HG03095 (cell line): ENCODE results near the gene NAT9.

Experiments used
- ATAC-seq: cut with Tn5 transposase; IDR thresholded peaks from one replicate; pipeline ENCODE4 v1.9.1; 2021; ENCODE audit warnings: moderate library complexity; ENCODE audit not compliant: unreplicated experiment

The NAT9 gene

GRCh38 chr17:74731347-74731605, 44.9 kb downstream of the NAT9 start:
- ATAC-seq = no peak

GRCh38 chr17:74730491-74731346, 45.4 kb downstream of the NAT9 start:
- no peak for ATAC-seq

- ATAC-seq = no peak
Measured at GRCh38 chr17:74729866-74730265, 46.3 kb downstream of the NAT9 start.

- no peak for ATAC-seq
Measured at GRCh38 chr17:74729368-74729767, 46.8 kb downstream of the NAT9 start.

GRCh38 chr17:74728702-74729075, 47.5 kb downstream of the NAT9 start:
- no peak for ATAC-seq

GRCh38 chr17:74728033-74728701, 48.0 kb downstream of the NAT9 start:
- ATAC-seq = no peak

GRCh38 chr17:74725111-74725510, 51.0 kb downstream of the NAT9 start:
- ATAC-seq = no peak

GRCh38 chr17:74723891-74724290, 52.3 kb downstream of the NAT9 start:
- ATAC-seq = no peak

- no peak for ATAC-seq
Measured at GRCh38 chr17:74722782-74723181, 53.4 kb downstream of the NAT9 start.
